NCI-H82 treated with DMSO at 0.1 percent for 48 hours (cell line): ENCODE data around the gene CAMK1G.

ENCODE experiments used
- DNase-seq: peaks from one replicate; lab custom pipeline; 2025; ENCODE audit not compliant: unreplicated experiment; lab: John Stamatoyannopoulos, UW

The CAMK1G gene

DNA sequence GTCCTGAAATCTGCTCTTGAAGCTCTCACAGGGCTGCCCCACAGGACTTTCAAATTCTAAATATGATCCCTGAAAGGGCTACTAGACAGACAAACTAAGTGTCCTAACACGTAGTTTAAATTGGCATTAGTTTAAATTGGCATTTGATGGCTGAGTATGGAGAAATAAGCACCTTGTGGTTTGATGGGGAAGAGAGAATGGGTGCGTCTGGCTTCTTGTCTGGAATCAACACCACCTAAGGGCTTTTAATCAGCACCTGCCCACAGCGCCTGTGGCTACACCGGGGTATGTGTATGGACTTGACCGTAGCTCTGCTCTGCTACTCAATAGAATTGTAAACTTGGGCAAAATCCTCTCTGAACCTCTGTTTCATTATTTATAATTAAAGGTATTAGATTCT is 74.4 kb downstream of the CAMK1G start:
- no peak for DNase-seq

DNA sequence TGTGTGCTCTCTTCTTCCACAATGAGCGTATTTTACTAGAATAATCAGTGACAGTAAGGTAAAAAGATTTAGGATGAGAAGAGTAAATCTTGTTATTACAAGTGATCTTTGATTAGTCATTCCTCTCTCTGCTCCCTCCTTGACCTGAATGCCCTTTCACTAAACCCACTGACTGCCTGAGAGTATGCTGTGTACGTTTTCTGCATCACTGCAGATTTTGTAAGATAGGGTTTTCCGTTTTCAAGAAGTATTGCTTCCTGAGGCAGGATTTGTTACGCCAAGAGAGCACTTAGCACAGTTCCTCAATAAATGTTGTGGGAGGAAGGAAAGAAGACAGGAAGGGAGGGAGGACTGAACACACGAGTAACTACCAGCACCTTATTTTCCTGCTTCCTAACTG is 76.4 kb downstream of the CAMK1G start:
- peak; percentile 50 for DNase-seq

DNA sequence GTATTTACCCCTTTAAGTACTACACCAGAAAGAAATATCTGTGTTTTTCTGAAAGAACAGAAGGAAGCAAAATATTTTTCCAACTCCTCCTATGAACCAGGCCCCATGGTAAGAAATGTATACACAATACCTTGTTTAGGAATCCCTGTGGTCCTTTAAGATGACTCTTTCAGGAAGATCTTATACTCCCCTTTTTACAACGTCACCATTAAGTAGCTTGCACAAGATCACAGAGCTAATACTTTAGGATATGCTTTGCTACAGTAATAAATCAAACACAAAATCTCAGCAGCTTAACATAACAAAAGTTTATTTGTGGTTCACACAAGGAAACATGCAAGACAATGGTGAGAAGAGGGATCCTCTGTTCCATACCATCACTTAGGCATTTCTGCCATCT is 77.6 kb downstream of the CAMK1G start:
- DNase-seq = no peak

DNA sequence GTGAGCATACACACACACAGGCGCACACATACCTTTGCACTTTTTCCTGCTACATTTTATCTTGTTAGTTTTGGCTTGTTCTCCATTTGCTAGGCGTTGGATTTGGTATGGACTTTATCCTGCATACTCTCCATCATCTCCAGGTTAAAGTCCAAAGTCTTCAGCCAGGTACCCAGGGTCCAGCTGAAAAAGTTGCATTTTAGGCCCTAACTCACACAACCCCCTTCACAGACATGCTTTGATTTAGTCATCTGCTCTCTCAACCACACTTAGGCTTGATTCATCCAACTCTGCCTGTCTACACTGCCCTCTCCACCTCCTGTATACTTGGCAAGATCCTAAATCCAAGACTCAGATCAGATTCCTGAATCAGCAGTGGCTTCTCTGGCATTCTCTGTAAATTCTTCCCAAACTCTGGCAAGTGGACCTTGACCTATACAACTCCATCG is 79.4 kb downstream of the CAMK1G start:
- DNase-seq = no peak
